Anterior cingulate cortex (tissue), 58 donors: ENCODE results near the gene GNLY.
"Not testable (repeated sequence)": the region's sequence is repeated elsewhere in the genome, so short reads cannot be mapped to it uniquely, and the experiment has no call there.

ENCODE experiments used
- DNase-seq, 58 donors: peaks; one replicate each; lab custom pipeline; 2025; lab: John Stamatoyannopoulos, UW

Gene GNLY

DNA sequence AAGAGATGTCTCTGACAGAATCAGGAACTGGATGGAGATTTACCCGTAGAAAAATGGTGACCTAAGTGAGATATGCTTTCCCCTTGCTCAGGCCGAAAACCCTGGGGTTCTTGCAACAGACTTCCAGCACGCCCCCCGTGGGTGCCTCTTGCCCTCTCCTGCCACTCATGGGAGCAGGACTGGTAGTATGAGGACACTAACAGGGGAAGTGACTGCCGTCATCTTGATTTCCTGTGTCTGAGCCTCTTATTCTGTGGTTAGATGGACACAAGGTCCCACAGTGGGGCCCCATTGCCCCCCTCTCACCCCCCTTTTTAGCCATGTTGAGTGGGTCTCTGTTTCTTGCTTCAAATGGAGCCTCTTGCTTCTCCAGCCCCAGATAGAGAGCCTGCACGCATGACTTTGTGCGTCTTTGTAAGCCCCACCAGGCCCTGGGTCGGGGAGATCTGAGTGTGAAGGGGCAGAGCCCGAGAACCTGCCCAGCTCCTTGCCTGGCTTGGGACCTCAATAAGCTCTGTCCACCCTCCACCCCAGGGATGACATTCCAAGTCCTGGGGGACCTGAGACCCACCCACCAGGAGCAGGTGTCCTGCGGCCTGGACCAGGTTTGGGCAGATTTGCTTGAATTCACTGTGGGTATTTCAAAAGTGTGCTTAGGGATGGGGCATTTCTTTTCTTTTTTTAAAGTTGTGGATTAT is 12.6 kb downstream of the GNLY start:
- DNase-seq = peak in 17 of 58 donors; percentile 19 to 62 (median 35)

DNA sequence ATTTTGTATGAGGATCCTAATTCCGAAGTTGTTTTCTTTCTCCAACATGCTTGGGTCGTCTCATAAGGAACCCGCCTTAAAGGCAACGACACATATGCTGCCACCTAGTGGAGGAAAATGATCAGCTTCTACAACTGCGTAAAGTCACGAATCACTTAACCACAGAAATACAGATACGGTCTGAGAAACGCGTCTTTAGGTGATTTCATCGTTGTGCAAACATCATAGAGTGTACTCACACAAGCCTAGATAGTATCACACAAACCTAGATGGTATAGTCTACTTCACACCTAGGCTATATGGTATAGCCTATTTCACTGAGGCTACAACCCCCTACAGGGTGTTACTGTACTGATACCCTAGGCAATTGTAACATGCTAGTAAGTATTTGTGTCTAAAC is 13.1 kb downstream of the GNLY start:
- peak in 25 of 58 donors; percentile 11 to 73 (median 39) for DNase-seq

DNA sequence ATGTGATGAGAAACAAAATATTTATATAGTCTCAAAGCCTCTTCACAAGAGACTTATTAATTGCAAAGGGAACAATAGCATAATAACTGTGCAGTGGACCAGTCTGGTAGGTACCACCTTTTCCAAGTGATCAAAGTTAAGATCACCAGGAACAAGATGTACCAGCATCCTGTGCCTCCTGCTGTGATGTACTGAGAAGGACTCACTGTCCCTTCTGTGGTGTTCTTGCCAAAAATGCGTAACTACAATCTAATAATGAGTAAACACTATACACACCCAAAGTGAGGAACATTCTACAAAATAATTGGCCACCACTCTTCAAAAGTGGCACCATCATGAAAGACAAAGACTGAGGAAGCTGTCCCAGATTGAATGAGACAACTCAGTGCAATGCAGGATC is 14.5 kb downstream of the GNLY start:
- DNase-seq = no peak

DNA sequence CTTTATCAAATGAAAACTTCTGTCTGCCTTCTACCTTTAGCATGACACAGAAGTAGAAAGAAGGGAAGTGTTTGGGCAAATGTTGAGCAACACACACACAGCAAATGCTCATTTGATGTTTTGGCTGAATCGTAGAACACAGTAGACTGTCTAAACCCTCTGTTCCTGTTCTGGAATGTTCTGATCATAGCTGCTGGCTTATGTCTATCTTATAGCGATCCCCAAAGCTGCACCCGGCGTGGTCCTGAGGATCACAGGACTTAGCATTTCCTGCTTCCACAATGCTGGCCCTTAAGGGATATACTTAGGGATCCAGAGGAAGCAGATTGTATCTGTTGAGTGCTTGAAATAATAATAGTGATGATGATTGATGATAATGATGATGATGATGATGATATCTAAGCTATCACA is 15.2 kb downstream of the GNLY start:
- DNase-seq = no peak

DNA sequence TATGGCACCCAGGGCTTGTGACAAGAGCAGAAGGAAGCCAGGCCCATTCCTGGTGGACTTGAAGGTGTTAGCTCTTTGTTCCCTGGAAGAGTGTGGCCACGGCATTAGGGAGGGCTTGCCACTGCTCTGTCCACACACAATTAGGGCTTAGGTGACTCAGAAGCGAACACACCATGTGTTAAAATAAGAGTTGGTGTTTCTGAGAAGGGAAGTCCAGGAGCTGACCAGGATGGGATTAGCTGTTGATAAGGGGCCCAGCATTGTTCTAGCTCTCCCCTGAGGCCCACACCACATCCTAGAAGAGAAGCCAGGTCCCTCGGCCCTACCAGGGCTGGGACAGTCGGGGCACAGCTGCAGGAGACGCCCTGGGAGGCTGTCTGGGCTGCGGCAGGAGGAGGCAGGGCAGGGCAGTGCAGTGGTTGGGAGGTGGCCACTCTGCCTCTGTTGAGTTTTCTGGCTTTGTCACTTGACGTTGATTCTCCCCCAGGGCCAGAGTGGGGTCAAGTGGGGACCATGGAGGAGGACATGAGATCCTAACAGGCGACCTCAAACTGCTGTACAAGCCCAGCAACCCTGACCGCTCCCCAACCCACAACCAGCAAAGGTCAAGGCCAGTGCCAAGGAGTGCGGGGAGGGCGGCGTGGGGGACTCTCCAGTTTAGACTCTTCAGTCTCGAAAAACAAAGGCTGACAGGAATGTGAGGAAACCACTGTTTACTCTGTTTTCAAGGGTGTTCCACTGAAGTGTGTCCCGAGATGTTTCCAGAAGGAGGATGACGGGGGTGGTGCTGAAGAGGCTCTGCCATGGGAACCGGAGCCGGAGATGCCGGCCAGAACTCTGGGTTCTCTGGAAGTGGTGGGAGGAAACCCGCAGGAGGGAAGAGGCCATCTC is 16.8 kb downstream of the GNLY start:
- DNase-seq = peak in 8 of 58 donors; percentile 21 to 44 (median 27)

DNA sequence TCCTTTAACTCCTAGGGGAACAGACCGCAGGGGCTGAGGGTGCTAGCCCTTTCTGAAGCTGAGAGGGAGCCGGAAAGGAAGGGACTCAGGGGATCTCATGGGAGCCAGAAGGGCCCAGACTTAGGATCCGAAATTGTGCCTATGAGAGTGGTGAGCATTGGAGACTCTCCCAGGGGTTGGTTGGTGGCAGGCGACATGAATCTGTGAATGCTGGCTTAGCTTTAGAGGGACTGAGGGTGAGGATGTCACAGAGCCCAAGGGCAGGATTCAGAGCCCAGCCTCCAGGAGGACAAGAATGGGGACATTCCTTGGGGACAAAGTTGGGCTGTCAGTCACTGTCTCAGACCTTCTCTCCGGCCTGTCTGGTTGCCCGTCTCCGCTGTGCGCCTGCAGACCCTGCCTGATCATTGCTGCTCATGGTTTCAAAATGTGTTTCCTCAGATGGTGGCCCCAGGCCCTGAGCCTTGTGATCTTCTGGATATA is 17.5 kb downstream of the GNLY start:
- DNase-seq = no peak

DNA sequence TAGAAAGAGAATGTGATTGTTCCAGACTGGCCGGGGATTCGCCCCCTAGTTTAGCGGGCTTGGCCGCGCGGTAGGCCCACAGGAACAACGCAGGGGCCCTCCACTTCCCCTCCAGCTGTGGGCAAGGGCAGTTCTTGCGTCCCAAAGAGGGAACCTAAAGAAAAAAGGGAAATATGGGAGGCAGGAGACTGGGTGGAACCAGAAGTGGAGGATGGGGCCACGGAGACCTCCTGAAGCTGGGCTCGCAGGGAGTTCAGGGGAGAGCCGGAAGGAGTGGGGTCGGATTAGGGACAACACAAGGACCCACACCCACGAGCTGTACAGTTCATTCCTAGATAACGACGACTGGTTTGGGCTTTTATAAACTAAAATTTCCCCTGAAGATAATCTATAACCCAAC is 18.2 kb downstream of the GNLY start:
- DNase-seq = peak in 1 of 58 donors; percentile 9

DNA sequence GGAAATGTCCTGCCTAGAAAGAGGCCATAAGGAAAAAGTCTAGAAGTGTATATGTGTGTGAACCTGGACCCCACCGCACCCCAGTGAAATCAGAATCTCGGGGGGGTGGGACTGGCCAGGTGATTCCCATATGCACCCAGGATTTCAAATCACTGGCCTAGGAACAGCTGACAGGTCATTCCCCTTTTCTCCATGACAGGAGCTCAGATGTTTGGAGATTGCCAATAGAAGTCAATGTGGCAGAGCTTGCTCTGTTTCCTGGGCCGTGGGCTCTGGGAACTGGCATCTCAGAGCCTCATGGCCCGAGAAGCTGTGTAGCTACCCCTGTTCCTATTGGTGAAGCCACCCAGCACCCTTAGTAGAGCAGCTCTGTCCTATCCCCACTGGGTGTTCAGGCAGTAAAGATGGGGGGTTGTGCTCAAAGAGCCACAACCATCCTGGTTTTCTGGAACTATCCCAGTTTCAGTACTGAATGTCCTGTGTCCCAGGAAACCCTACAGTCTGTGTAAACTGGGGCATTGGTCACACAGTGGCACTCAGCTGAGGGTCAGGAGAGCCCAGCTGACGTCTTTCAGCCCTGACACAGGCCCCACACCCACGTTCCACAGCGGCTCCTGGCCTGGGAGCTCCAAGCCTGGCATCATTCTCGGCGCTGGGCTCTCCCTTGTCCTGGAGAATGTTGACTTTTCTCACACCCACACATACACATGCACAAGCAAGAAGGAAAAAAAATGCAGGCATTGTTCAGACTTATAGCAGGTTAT is 18.9 kb downstream of the GNLY start:
- DNase-seq = peak in 23 of 58 donors; percentile 11 to 62 (median 35)

DNA sequence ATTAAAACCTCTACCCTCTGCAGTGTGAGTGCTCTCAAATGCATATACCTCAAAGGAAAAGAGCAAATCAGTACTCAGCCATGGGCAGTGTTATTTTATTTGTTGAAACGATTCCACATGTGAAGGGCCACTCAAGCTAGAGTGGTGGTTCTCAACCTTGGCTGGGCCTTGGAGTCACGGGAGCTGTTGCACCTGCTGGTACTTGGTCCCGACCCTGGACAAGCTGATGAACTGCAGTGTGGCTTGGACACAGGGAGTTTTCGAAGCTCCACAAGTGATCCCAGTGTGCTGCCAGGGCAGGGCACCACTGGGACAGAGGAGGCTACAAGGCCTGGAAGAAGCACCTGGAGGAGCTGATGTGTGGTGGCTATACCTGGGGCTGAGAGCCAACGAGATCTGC is 19.7 kb downstream of the GNLY start:
- DNase-seq = no peak

DNA sequence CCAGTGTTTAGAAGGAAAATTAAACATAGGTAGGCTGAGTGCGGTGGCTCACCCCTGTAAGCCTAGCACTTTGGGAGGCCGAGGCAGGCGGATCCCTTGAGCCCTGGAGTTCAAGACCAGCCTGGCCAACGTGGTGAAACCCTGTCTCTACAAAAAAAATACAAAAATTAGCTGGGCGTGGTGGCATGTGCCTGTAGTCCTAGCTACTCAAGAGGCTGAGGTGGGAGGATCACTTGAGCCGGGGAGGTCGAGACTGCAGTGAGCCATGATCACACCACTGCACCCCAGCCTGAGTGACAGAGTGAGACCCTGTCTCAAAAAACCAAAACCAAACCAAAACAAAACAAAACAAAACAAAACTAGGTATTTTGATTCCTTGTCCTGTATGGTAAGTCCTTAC is 20.3 kb downstream of the GNLY start:
- DNase-seq = not testable (repeated sequence)

DNA sequence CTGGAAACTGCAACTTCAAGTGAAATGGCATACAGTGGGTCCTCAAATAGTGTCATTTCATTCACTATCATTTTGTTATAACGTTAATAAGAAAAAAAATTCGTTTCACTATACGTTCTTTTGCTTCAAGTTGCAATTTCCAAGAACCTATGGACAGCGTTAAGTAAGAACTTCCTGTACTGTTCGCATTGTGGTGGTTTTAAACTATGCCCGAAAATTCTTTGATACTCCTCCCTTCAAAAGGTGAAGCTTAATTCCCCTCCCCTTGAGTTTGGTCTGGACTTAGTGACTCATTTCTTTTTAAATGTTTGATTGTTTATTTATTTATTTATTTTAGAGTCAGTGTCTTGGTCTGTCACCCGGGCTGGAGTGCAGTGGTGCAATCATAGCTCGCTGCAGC is 20.7 kb downstream of the GNLY start:
- DNase-seq = no peak

DNA sequence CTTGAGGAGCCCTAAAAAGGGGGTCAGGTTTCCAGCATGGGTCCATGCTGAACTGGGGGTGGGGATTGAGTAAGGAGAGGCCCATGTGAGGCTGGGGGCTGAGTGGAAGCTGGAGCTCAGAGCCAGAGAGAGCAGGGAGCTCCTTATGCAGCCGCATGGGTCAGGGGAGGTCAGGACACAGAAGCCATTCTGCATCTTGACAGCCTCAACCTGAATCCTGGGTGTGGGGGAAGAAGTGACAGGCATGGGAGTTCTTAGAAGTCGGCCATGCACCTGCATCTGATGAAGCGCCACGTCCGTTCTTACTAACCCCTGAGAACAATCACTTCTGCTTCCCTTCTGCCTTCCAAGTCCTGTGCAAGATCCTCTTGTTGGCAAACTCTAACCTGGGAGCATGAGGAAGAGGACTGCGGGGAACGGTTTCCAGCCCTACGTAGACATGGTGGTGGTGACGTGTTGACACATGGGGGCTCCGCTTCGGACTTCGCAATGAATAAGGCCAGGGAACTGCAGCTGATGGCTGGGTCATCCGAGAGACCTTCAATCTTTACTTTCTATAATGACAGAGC is 22.3 kb downstream of the GNLY start:
- DNase-seq = no peak

DNA sequence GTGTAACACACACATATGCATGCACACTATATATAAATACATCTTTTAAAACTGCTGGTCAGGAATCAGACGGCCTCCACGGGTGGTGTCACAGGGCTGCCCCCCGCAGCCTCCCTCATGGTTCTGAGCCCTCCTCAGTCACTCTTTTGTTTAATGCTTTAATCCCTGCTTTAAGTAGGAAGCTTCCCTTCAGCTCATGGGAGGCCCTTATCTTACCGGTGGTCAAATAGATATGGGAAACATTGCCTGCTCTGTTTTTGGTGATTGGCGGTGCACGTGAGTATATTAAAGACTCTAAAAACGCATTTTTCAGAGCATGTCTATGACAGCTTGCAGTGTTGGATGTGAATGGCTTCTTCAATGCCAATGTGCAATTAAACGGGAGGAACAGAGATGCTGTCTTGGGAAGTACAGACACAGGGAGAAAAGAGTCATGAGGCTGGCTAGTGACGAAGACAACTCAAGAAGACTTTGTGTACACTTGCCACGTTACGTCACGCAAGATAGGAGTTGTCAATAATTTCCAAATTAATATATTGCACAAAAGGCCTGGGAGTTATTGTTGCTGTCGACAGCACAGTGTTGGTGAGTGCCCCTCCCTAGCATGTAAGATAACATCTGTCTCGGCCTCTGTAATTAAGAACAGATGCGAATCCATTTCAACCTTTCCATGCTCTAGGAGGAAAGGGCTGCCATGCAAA is 23.3 kb downstream of the GNLY start:
- no peak for DNase-seq

DNA sequence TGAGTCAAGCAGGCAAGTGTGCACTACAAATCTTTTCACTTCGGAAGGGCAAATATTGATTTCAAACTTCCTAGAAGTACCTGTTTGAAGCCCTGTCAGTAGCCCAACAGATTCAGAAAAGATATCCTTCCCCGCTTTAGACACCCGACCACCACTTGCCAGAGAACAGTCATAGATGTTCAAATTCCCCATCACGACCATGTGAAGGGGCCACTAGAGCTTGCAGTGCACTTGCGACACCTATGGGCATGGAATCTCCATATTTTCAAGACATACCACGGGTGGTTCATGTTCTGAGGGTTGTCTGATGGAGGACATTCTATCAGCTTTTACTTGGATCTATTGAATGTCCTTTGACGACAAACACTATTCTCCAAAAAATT is 23.8 kb downstream of the GNLY start:
- DNase-seq = no peak

DNA sequence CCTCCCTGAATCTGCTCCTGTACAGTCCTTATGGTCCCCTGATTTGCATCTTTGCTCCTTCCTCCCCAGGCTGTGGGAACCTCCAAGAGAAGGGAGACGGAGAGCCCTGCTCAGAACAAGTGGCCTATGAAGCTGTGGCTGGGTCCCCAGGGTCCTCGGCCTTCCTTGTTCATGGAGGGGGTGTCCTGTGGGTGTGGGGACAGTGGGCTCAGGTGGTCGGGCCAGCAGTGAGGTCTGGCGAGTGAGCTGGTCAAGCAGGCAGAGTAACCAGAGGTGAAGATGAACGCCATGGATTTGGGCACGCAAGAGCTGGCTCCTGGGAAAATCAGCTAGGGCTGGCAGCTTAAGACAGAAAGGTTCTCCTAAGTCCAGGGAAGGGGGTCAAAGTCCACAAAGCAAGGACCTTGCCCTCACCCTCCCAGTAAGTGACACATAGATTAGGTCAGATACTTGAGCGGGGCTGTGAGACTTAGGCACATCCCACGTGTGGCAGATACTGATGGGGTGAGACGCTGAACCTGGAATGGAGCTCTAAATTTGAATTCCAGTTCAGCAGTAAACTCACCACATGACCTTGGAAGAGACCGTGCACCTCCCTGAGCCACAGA is 24.8 kb downstream of the GNLY start:
- DNase-seq = no peak

DNA sequence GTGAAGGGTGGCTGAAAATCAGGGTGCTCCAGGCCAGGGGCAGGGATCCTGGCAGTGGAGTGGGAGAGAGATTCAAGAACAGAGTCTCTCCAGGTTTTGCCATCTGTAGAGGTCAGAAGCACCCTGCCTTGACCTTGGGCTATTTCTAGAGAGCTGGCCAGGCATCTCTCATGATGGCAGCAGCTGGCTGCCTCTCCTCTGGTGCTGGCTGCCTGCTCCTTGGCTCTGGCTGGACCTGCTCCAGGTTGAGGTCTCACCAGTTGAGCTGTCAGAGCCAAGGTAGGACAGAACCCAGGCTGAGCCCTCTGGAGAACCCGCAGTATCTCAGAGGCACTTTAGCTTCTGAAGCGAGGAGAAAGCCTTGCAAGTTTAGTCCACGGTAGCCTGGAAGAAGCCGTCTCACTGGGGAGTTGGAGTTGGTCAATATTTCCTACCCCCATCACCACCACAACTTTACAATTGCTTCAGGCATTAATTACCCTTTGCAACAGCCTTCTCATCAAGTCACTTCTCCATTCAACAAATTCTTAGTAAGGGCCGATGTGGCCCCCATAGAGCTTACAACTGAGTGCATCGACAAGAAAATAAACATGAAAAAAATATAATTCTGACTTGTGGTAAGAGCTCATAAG is 25.6 kb downstream of the GNLY start:
- DNase-seq = no peak

DNA sequence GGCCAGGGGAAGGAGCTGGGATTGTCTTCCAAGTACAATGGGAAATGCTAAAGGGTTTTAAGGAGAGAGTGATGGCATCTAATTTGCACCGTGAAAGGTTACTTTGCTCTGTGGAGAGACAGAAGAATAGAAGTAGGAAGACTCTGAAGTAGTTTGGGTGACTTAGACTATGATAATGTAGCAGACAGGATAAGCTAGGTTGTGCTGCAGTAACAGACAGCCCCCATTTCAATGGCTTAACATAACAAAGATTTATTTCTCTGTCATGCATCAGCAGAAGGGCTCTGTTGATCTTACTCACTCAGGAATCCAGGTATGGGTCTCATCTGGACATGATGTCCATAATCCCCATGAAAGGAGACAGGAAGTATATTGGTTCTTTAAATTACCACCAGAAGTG is 26.4 kb downstream of the GNLY start:
- DNase-seq = no peak

DNA sequence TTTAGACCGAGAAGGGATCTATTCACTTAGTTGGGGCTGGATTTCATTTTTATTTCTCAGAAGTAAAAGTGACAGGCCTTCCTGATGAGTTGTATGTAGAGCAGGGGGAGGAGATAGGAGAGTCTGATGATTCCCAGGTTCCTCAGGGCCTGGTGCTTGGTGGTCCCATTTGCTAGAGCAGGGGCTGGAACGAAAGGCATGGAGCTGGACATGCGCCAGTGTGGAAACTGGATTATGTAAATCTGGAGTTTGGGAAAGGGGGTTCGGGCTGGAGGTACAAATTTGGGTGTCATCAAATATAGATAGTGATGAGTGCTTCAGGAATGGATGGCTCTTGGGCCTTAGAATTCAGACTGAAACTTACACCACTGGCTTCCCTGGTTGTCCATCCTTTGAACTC is 27.5 kb downstream of the GNLY start:
- DNase-seq = no peak

DNA sequence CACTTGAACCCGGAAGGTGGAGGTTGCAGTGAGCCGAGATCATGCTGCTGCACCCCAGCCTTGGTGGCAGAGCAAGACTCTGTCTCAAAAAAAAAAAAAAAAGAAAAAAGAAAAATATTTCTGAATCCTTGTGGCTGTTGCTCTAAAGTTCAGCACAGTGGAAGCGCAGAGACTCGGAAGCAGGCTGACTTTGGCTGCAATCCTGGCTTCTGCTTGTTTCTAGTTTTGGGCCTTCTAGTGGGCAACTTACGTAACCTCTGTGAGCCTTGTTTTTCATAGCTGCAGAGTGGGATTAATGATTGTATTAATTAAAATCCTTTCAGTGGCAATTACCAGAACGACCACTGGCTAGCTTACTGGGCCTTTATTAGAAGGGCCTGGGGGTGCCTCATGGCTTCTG is 28.4 kb downstream of the GNLY start:
- no peak for DNase-seq
